NCI-H748 treated with DMSO at 0.1 percent for 48 hours (cell line): Measurements from ENCODE around the gene FCER2.
"Not testable (repeated sequence)": the region's sequence is repeated elsewhere in the genome, so short reads cannot be mapped to it uniquely, and the experiment has no call there.

ENCODE experiments used
- DNase-seq: peaks from one replicate; lab custom pipeline; 2025; lab: John Stamatoyannopoulos, UW

Gene FCER2

GRCh38 chr19:7645656-7646425 is 56.1 kb downstream of the FCER2 start:
- no peak for DNase-seq

DNA sequence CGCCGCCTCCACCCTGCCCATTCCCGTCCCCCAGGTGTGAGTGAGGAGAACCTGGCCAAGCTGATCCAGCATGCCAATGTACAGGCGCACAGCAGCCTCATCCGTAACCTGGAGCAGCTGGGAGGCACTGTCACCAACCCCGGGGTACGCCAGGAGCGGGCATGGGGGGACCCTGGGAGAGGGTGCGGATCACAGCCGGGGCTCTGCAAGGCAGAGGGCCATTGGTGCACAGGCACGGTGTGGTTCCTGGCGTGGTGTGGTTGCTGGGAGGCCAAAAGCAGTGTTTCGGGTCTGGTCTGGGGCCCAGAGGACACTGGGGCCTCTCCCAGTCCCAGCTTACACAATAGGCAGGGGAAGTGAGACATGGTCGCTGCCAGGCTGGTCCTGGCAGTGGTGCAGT is 56.8 kb downstream of the FCER2 start:
- DNase-seq, result no peak

- no peak for DNase-seq
Measured at GRCh38 chr19:7644550-7644877, 57.4 kb downstream of the FCER2 start.

- DNase-seq, result not testable (repeated sequence)
Measured at GRCh38 chr19:7643629-7644549, 58.0 kb downstream of the FCER2 start.

- DNase-seq, result no peak
Measured at GRCh38 chr19:7643031-7643415, 58.9 kb downstream of the FCER2 start.

DNA sequence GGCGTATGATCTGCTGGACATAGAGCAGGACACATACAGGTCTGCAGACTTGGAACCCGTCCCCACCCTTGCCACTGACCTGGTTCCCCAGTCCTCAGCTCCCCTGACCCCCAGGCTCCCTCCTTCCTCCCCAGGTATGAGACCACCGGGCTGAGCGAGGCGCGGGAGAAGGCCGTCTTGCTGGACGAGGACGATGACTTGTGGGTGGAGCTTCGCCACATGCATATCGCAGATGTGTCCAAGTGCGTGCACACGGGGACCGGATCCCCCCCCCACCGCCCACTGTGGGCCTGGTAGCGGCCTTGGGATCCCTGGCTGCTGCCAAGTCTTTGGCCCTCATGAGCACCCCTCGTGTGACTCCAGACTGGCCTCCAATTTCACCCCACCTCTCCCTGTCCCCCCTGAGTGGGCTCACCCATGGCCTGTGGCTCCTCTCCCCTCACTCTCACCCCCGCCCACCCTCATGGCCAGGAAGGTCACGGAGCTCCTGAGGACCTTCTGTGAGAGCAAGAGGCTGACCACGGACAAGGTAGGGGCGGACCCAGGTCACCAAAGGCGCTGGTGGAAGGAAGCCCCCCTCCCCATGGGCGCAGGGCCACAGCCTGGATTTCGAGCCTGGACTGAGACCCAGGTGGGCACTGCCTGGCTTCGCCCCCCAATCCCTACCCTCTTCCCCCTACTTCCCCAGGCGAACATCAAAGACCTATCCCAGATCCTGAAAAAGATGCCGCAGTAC is 59.5 kb downstream of the FCER2 start:
- no peak for DNase-seq

- no peak for DNase-seq
Measured at GRCh38 chr19:7641290-7642276, 60.3 kb downstream of the FCER2 start.

GRCh38 chr19:7640803-7641202 is 61.1 kb downstream of the FCER2 start:
- DNase-seq, result no peak

GRCh38 chr19:7639863-7640348 is 62.0 kb downstream of the FCER2 start:
- no peak for DNase-seq

GRCh38 chr19:7638802-7639465 is 63.0 kb downstream of the FCER2 start:
- no peak for DNase-seq
